Neural cell (in vitro differentiated cells): ENCODE results near the gene STIM2. TPM values are rescaled to one million over a fixed set of nuclear protein-coding genes. Genes with fewer than 3 reads are reported as not detected.

Experiments used
- H2AFZ ChIP-seq: fragments of 200-600, 300-800 bp; sonication (generic), shearing (Covaris generic); 2 replicates; pipeline ENCODE4 v1.6.0; 2014; ENCODE audit warnings: low read depth, mild to moderate bottlenecking, antibody characterized with exemption, low read length, moderate library complexity
- H3F3A ChIP-seq: fragments of 200-600 bp; shearing (Covaris generic); 2 replicates; pipeline ENCODE4 v1.6.1; 2016; ENCODE audit warnings: mild to moderate bottlenecking, moderate library complexity, mixed read lengths, antibody characterized with exemption, low read length; ENCODE audit not compliant: insufficient read depth, poor library complexity, severe bottlenecking
- H3K27ac ChIP-seq: fragments of 200-600, 300-800 bp; sonication (generic), shearing (Covaris generic); 2 replicates; pipeline ENCODE4 v1.5.1; 2014; ENCODE audit warnings: mild to moderate bottlenecking, low read length, moderate library complexity
- H3K27me3 ChIP-seq: fragments of 300-800, 200-600 bp; sonication (generic), shearing (Covaris generic); 2 replicates; pipeline ENCODE4 v1.6.0; 2014; ENCODE audit warnings: mild to moderate bottlenecking, low read depth, low read length, moderate library complexity; ENCODE audit not compliant: insufficient read depth
- H3K36me3 ChIP-seq: fragments of 300-800, 200-600 bp; sonication (generic), shearing (Covaris generic); 2 replicates; pipeline ENCODE4 v1.5.1; 2014; ENCODE audit warnings: mild to moderate bottlenecking, antibody characterized with exemption, low read length, moderate library complexity; ENCODE audit not compliant: insufficient read depth
- H3K4me2 ChIP-seq: fragments of 300-800, 200-600 bp; sonication (generic), shearing (Covaris generic); 2 replicates; pipeline ENCODE4 v1.6.0; 2014; ENCODE audit warnings: mild to moderate bottlenecking, low read length
- H3K4me3 ChIP-seq: fragments of 300-800, 200-600 bp; sonication (generic), shearing (Covaris generic); 2 replicates; pipeline ENCODE4 v1.5.1; 2014; ENCODE audit warnings: mild to moderate bottlenecking, low read length, moderate library complexity
- H3K79me2 ChIP-seq: fragments of 200-600 bp; shearing (Covaris generic); replicated peaks from 2 replicates; pipeline ENCODE4 v1.6.0; 2014; ENCODE audit warnings: mild to moderate bottlenecking, low read length, moderate library complexity; ENCODE audit not compliant: insufficient read depth
- H3K9ac ChIP-seq: fragments of 300-800, 200-600 bp; sonication (generic), shearing (Covaris generic); 2 replicates; pipeline ENCODE4 v1.6.1; 2016; ENCODE audit warnings: mild to moderate bottlenecking, low read length, mixed read lengths
- H3K9me2 ChIP-seq: fragments of 200-600 bp; shearing (Covaris generic); 2 replicates; pipeline ENCODE4 v1.6.1; 2016; ENCODE audit warnings: mild to moderate bottlenecking, low read length, mixed read lengths; ENCODE audit not compliant: insufficient read depth
- H3K9me3 ChIP-seq: fragments of 200-600, 300-800 bp; sonication (generic), shearing (Covaris generic); 2 replicates; pipeline ENCODE4 v1.6.1; 2016; ENCODE audit warnings: mild to moderate bottlenecking, mixed run types, low read length, moderate library complexity, mixed read lengths
- H4K20me1 ChIP-seq: fragments of 200-600 bp; shearing (Covaris generic); 2 replicates; pipeline ENCODE4 v1.6.1; 2016; ENCODE audit warnings: mild to moderate bottlenecking, mixed run types; ENCODE audit not compliant: insufficient read depth
- EP300 ChIP-seq: fragments of 450-650 bp; conservative IDR thresholded peaks from 2 replicates; pipeline ENCODE4 v1.6.1; 2014; ENCODE audit warnings: antibody characterized with exemption, mild to moderate bottlenecking, moderate library complexity; ENCODE audit not compliant: poor library complexity, severe bottlenecking
- EZH2 ChIP-seq: fragments of 200-600, 300-800 bp; shearing (Covaris generic), sonication (generic); IDR thresholded peaks from 2 replicates; pipeline ENCODE4 v1.6.1; 2014; ENCODE audit warnings: antibody characterized with exemption, low read length, borderline replicate concordance, mild to moderate bottlenecking; ENCODE audit not compliant: insufficient read depth, poor library complexity, severe bottlenecking
- MXI1 ChIP-seq: fragments of 450-650 bp; conservative IDR thresholded peaks from 2 replicates; pipeline ENCODE4 v1.6.1; 2014; ENCODE audit warnings: antibody characterized with exemption, mild to moderate bottlenecking; ENCODE audit not compliant: poor library complexity, severe bottlenecking
- POLR2AphosphoS5 ChIP-seq: IDR thresholded peaks from 2 replicates; pipeline ENCODE4 v1.6.1; 2012
- RAD21 ChIP-seq: fragments of 450-650 bp; conservative IDR thresholded peaks from 2 replicates; pipeline ENCODE4 v1.6.1; 2014; ENCODE audit warnings: antibody characterized with exemption, mild to moderate bottlenecking, moderate library complexity
- SMC3 ChIP-seq: fragments of 450-650 bp; conservative IDR thresholded peaks from 2 replicates; pipeline ENCODE4 v1.6.1; 2014; ENCODE audit warnings: antibody characterized with exemption, mild to moderate bottlenecking, moderate library complexity; ENCODE audit not compliant: poor library complexity
- TAF1 ChIP-seq: IDR thresholded peaks from 2 replicates; pipeline ENCODE4 v1.6.1; 2012; ENCODE audit warnings: low read depth
- polyA plus RNA-seq: library from polyadenylated mRNA; depleted of rRNA; stranded (reverse); fragments of >200 nt; gene quantifications from 2 replicates; pipeline ENCODE4 v1.2.3, GENCODE V29; 2014
- TF ChIP-seq, protein P1 (sequence below): IDR thresholded peaks from 2 replicates; pipeline ENCODE4 v1.6.1; 2012; ENCODE audit warnings: borderline replicate concordance
- TF ChIP-seq, protein P2 (sequence below): fragments of 450-650 bp; IDR thresholded peaks from 2 replicates; pipeline ENCODE4 v1.5.1; 2014; ENCODE audit warnings: antibody characterized with exemption, mild to moderate bottlenecking, moderate library complexity; ENCODE audit not compliant: poor library complexity, severe bottlenecking

The STIM2 gene
- polyA plus RNA-seq, 1 donor from 2014 or later, result 25.3 TPM

DNA sequence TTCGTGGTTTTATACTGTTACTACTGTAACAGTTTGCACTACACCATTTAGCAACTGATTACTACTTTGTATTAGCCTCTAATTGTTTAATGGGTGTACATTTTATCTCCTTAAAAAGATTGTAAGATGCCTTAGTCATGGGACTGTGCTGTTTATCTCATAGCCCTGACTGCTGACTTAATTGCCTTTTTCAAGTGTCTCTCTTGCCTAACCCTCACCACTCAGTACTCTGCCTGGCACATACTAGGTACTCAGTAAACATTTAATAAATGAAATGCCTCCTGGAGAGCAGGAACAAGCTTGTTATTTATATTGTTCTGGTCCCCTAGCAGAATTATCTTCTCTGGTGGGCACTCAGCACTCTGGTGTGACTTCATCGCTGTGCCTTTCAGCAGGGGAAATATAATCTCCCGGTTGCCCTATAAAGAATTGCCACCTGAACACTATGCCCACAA lies 1.7 kb upstream of the STIM2 start:
- Histone ChIP-seq H3K27ac (no peak overlapping the region), H3K79me2 (peaks cover 16% of the 10 kb centered on the region), H3K4me3 (peak overlapping the region; percentile 86), H3K9me3 (no peaks in the 10 kb centered on the region), H4K20me1 (no peaks in the 10 kb centered on the region), H3K4me2 (peak overlapping the region; percentile 92), H3K9me2 (no peaks in the 10 kb centered on the region), H2AFZ (no peak overlapping the region), H3K9ac (peak overlapping the region; percentile 70), H3K36me3 (no peaks in the 10 kb centered on the region), H3F3A (no peaks in the 10 kb centered on the region), H3K27me3 (no peaks in the 10 kb centered on the region)
- TF ChIP-seq, protein P1, sequence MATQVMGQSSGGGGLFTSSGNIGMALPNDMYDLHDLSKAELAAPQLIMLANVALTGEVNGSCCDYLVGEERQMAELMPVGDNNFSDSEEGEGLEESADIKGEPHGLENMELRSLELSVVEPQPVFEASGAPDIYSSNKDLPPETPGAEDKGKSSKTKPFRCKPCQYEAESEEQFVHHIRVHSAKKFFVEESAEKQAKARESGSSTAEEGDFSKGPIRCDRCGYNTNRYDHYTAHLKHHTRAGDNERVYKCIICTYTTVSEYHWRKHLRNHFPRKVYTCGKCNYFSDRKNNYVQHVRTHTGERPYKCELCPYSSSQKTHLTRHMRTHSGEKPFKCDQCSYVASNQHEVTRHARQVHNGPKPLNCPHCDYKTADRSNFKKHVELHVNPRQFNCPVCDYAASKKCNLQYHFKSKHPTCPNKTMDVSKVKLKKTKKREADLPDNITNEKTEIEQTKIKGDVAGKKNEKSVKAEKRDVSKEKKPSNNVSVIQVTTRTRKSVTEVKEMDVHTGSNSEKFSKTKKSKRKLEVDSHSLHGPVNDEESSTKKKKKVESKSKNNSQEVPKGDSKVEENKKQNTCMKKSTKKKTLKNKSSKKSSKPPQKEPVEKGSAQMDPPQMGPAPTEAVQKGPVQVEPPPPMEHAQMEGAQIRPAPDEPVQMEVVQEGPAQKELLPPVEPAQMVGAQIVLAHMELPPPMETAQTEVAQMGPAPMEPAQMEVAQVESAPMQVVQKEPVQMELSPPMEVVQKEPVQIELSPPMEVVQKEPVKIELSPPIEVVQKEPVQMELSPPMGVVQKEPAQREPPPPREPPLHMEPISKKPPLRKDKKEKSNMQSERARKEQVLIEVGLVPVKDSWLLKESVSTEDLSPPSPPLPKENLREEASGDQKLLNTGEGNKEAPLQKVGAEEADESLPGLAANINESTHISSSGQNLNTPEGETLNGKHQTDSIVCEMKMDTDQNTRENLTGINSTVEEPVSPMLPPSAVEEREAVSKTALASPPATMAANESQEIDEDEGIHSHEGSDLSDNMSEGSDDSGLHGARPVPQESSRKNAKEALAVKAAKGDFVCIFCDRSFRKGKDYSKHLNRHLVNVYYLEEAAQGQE, result no peak
- TF ChIP-seq EZH2 (no peak), TAF1 (no peak), SMC3 (no peak), POLR2AphosphoS5 (no peak), MXI1 (no peak), EP300 (no peak), RAD21 (no peak)
- TF ChIP-seq, protein P2, sequence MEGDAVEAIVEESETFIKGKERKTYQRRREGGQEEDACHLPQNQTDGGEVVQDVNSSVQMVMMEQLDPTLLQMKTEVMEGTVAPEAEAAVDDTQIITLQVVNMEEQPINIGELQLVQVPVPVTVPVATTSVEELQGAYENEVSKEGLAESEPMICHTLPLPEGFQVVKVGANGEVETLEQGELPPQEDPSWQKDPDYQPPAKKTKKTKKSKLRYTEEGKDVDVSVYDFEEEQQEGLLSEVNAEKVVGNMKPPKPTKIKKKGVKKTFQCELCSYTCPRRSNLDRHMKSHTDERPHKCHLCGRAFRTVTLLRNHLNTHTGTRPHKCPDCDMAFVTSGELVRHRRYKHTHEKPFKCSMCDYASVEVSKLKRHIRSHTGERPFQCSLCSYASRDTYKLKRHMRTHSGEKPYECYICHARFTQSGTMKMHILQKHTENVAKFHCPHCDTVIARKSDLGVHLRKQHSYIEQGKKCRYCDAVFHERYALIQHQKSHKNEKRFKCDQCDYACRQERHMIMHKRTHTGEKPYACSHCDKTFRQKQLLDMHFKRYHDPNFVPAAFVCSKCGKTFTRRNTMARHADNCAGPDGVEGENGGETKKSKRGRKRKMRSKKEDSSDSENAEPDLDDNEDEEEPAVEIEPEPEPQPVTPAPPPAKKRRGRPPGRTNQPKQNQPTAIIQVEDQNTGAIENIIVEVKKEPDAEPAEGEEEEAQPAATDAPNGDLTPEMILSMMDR, result no peak

DNA sequence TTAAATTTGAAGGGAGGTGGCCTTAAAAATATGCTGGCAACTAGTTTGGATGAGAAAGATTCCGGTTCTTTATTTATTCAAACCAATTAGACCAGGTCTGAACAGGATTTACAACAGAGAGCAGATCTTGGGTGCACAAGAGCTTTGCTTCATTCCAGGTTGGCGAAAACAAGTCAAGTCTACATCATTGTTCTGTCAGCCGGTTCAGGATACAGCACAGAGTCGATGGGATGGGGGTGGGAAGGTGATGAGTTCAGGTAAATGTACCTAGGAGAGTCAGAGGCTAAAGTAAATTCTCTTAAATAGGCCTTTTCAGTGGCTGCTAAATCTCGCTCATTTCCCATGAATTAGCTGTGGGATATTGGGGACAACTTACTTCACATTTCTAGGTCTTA lies 882 bp upstream of the STIM2 start:
- TF ChIP-seq TAF1 (no peak), POLR2AphosphoS5 (no peak), EZH2 (no peak), MXI1 (no peak), EP300 (no peak)
- TF ChIP-seq, protein P2, result no peak
- Histone ChIP-seq H3K9ac (peak overlapping the region; percentile 80), H3K79me2 (peaks cover 23% of the 10 kb centered on the region), H4K20me1 (no peaks in the 10 kb centered on the region), H3K4me2 (peak overlapping the region; percentile 92), H2AFZ (peak overlapping the region; percentile 56), H3K36me3 (no peaks in the 10 kb centered on the region), H3K9me3 (no peaks in the 10 kb centered on the region), H3F3A (no peaks in the 10 kb centered on the region), H3K27me3 (no peaks in the 10 kb centered on the region), H3K4me3 (peak overlapping the region; percentile 75), H3K27ac (peak overlapping the region; percentile 59), H3K9me2 (no peaks in the 10 kb centered on the region)
